H9 (cell line): Measurements from ENCODE around the gene TRIO. TPM values are rescaled to one million over a fixed set of nuclear protein-coding genes. Genes with fewer than 3 reads are reported as not detected.

ENCODE experiments used
- DNase-seq: peaks from one replicate; pipeline ENCODE4 v3.0.0-alpha.2; 2017
- H2AFZ ChIP-seq: one replicate; pipeline ENCODE4 v1.6.1; 2013; ENCODE audit warnings: mild to moderate bottlenecking, low read length, control low read depth, moderate library complexity
- H2AK5ac ChIP-seq: 2 replicates; pipeline ENCODE4 v1.6.1; 2013; ENCODE audit warnings: low read length, control low read depth, mixed read lengths; ENCODE audit not compliant: insufficient read length
- H2BK120ac ChIP-seq: one replicate; pipeline ENCODE4 v1.6.1; 2013; ENCODE audit warnings: low read depth, mild to moderate bottlenecking, low read length, control low read depth, inconsistent platforms; ENCODE audit not compliant: poor library complexity, severe bottlenecking
- H2BK12ac ChIP-seq: 2 replicates; pipeline ENCODE4 v1.6.1; 2013; ENCODE audit warnings: low read length, control low read depth, mixed read lengths, low read depth; ENCODE audit not compliant: insufficient read length
- H2BK15ac ChIP-seq: 2 replicates; pipeline ENCODE4 v1.6.1; 2013; ENCODE audit warnings: low read depth, low read length, control low read depth
- H2BK20ac ChIP-seq: one replicate; pipeline ENCODE4 v1.6.1; 2013; ENCODE audit warnings: low read depth, mild to moderate bottlenecking, low read length, control low read depth, inconsistent platforms; ENCODE audit not compliant: poor library complexity, severe bottlenecking
- H2BK5ac ChIP-seq: 2 replicates; pipeline ENCODE4 v1.6.1; 2013; ENCODE audit warnings: low read length, control low read depth, mixed read lengths; ENCODE audit not compliant: insufficient read length
- H3K14ac ChIP-seq: 2 replicates; pipeline ENCODE4 v1.6.1; 2013; ENCODE audit warnings: low read length, control low read depth; ENCODE audit not compliant: insufficient read depth
- H3K18ac ChIP-seq: 2 replicates; pipeline ENCODE4 v1.6.1; 2013; ENCODE audit warnings: low read depth, mild to moderate bottlenecking, mixed read lengths, low read length, control low read depth; ENCODE audit not compliant: insufficient read length
- H3K23ac ChIP-seq: 2 replicates; pipeline ENCODE4 v1.6.1; 2013; ENCODE audit warnings: low read length, control low read depth, mixed read lengths, low read depth; ENCODE audit not compliant: insufficient read length
- H3K23me2 ChIP-seq: 2 replicates; pipeline ENCODE4 v1.6.1; 2013; ENCODE audit warnings: low read depth, mild to moderate bottlenecking, mixed read lengths, low read length, control low read depth; ENCODE audit not compliant: insufficient read length, poor library complexity, severe bottlenecking
- H3K27ac ChIP-seq: 2 replicates; pipeline ENCODE4 v1.5.1; 2013; ENCODE audit warnings: low read length, control low read depth, mixed read lengths, low read depth; ENCODE audit not compliant: insufficient read length
- H3K27me3 ChIP-seq: 2 replicates; pipeline ENCODE4 v1.6.1; 2013; ENCODE audit warnings: low read length, control low read depth, inconsistent platforms; ENCODE audit not compliant: insufficient read depth
- H3K4ac ChIP-seq: 2 replicates; pipeline ENCODE4 v1.6.1; 2013; ENCODE audit warnings: low read depth, mild to moderate bottlenecking, control low read depth, inconsistent platforms, low read length, moderate library complexity
- H3K4me1 ChIP-seq: 2 replicates; pipeline ENCODE4 v1.6.1; 2013; ENCODE audit warnings: low read length, control low read depth, inconsistent platforms; ENCODE audit not compliant: insufficient read depth
- H3K4me2 ChIP-seq: 2 replicates; pipeline ENCODE4 v1.6.1; 2013; ENCODE audit warnings: low read length, control low read depth, mixed read lengths; ENCODE audit not compliant: insufficient read length, insufficient read depth
- H3K56ac ChIP-seq: 2 replicates; pipeline ENCODE4 v1.6.1; 2013; ENCODE audit warnings: low read depth, mild to moderate bottlenecking, mixed read lengths, low read length, control low read depth; ENCODE audit not compliant: insufficient read length
- H3K79me1 ChIP-seq: 2 replicates; pipeline ENCODE4 v1.6.1; 2013; ENCODE audit warnings: low read depth, mild to moderate bottlenecking, moderate library complexity, low read length, control low read depth, inconsistent platforms; ENCODE audit not compliant: insufficient read depth, poor library complexity, severe bottlenecking
- H3K79me2 ChIP-seq: 2 replicates; pipeline ENCODE4 v1.6.1; 2013; ENCODE audit warnings: low read length, control low read depth, inconsistent platforms; ENCODE audit not compliant: insufficient read depth
- H3K9ac ChIP-seq: 2 replicates; pipeline ENCODE4 v1.6.1; 2013; ENCODE audit warnings: low read length, control low read depth, mixed read lengths; ENCODE audit not compliant: insufficient read length; ENCODE audit errors: extremely low read depth
- H3K9me3 ChIP-seq: one replicate; pipeline ENCODE4 v1.6.1; 2013; ENCODE audit warnings: low read depth, low read length, inconsistent platforms; ENCODE audit not compliant: control insufficient read depth
- H3T11ph ChIP-seq: one replicate; pipeline ENCODE4 v1.6.1; 2013; ENCODE audit warnings: mild to moderate bottlenecking, low read length, control low read depth, inconsistent platforms
- H4K20me1 ChIP-seq: one replicate; pipeline ENCODE4 v1.6.1; 2013; ENCODE audit not compliant: control insufficient read depth, insufficient read length, insufficient read depth
- H4K5ac ChIP-seq: 2 replicates; pipeline ENCODE4 v1.6.1; 2013; ENCODE audit warnings: low read depth, mild to moderate bottlenecking, mixed read lengths, low read length, control low read depth; ENCODE audit not compliant: insufficient read length
- H4K8ac ChIP-seq: replicated peaks from 2 replicates; pipeline ENCODE4 v1.6.1; 2013; ENCODE audit warnings: low read length, control low read depth, mixed read lengths, low read depth; ENCODE audit not compliant: insufficient read length
- H4K91ac ChIP-seq: 2 replicates; pipeline ENCODE4 v1.6.1; 2013; ENCODE audit warnings: low read depth, mild to moderate bottlenecking, moderate library complexity, mixed read lengths, low read length, control low read depth; ENCODE audit not compliant: insufficient read length
- H3K27ac Mint-ChIP-seq, 3 experiments: 2 replicates in 2 of 3; 3 replicates in 1 of 3; pipeline ENCODE4 v1.8.0; 2020 to 2021; ENCODE audit warnings: mixed read lengths in 3 of 3, mild to moderate bottlenecking in 1 of 3, moderate library complexity in 1 of 3
- H3K27me3 Mint-ChIP-seq: 2 replicates; pipeline ENCODE4 v1.8.0; 2021; ENCODE audit warnings: low read depth, mild to moderate bottlenecking, moderate library complexity, mixed read lengths
- H3K36me3 Mint-ChIP-seq, 3 experiments: 2 replicates in 2 of 3; 3 replicates in 1 of 3; pipeline ENCODE4 v1.8.0; 2020 to 2021; ENCODE audit warnings: low read depth in 3 of 3, mixed read lengths in 3 of 3; ENCODE audit not compliant: insufficient read depth in 1 of 3
- H3K4me1 Mint-ChIP-seq, 2 experiments: 2 replicates each; pipeline ENCODE4 v1.8.0; 2020; ENCODE audit warnings: mixed read lengths in 2 of 2
- H3K4me3 Mint-ChIP-seq, 2 experiments: 2 replicates in 1 of 2; 3 replicates in 1 of 2; pipeline ENCODE4 v1.8.0; 2020 to 2021; ENCODE audit warnings: mild to moderate bottlenecking in 2 of 2, mixed read lengths in 2 of 2, moderate library complexity in 1 of 2
- H3K9me3 Mint-ChIP-seq, 2 experiments: 2 replicates in 1 of 2; 3 replicates in 1 of 2; pipeline ENCODE4 v1.8.0; 2020; ENCODE audit warnings: mild to moderate bottlenecking in 2 of 2, mixed read lengths in 2 of 2, moderate library complexity in 1 of 2
- CTCF ChIP-seq: fragments of 200-600 bp; sonication (generic); conservative IDR thresholded peaks from 3 replicates; pipeline ENCODE4 v1.8.0; 2021; ENCODE audit warnings: antibody characterized with exemption, mild to moderate bottlenecking
- WGBS: extraction: QIAGEN DNeasy Blood & Tissue Kit; methylation state at CpG from one replicate; pipeline ENCODE4 v1.1.7; 2013; ENCODE audit warnings: missing lambda C conversion rate, low lambda C conversion rate, mixed read lengths; ENCODE audit not compliant: insufficient read length; ENCODE audit errors: extremely low coverage; 5-methylcytosine and 5-hydroxymethylcytosine counted together
- total RNA-seq: library from RNA; stranded (reverse); gene quantifications from 2 replicates; pipeline ENCODE4 v1.2.1, GENCODE V29; 2021

The TRIO gene
- total RNA-seq, 1 experiment from 2014 or later = 87.8 TPM

- Histone ChIP-seq H3K56ac (no peak overlapping the region), H3K4me2 (no peak overlapping the region), H3K4me1 (no peaks in the 10 kb centered on the region; the same call in 1 of the 2 replicates), H3K27me3 (no peaks in the 10 kb centered on the region), H3K18ac (no peak overlapping the region), H2BK12ac (no peak overlapping the region), H3K79me1 (no peaks in the 10 kb centered on the region), H2BK120ac (no peak overlapping the region), H2AK5ac (no peak overlapping the region), H3K9me3 (no peaks in the 10 kb centered on the region), H3K27ac (no peak overlapping the region), H2BK20ac (no peak overlapping the region), H2AFZ (no peak overlapping the region), H4K8ac (no peak overlapping the region), H3T11ph (no peak overlapping the region), H4K20me1 (no peaks in the 10 kb centered on the region), H2BK5ac (no peak overlapping the region), H3K23ac (no peak overlapping the region), H4K91ac (no peak overlapping the region), H3K4ac (no peak overlapping the region), H3K9ac (no peak overlapping the region), H3K23me2 (no peaks in the 10 kb centered on the region), H3K79me2 (0 out of 2 replicates have a peak, but pooled peaks cover 2% of the 10 kb centered on the region), H2BK15ac (no peak overlapping the region), H3K14ac (no peak overlapping the region), H4K5ac (no peak overlapping the region)
- no peak for TF ChIP-seq CTCF
- no peak for DNase-seq
- no CpG with 5 or more reads among the region's 13 CpGs for WGBS
- no peak overlapping the region for H3K4me3 Mint-ChIP-seq
- peaks cover 4 to 25% (median 16%) of the 10 kb centered on the region in 3 experiments; a peak in 5 of 7 replicates for H3K36me3 Mint-ChIP-seq
- no peaks in the 10 kb centered on the region for H3K27me3 Mint-ChIP-seq
- peak overlapping the region in 2 of 3 experiments; percentile 5 to 37; a peak in 2 of 7 replicates for H3K27ac Mint-ChIP-seq
- H3K9me3 Mint-ChIP-seq = no peaks in the 10 kb centered on the region
- H3K4me1 Mint-ChIP-seq = peaks cover 38 to 40% of the 10 kb centered on the region in 2 experiments
Measured at GRCh38 chr5:14429101-14430050, 286.2 kb downstream of the TRIO start.
